ENCODE results near the gene NEDD4L. TPM values are rescaled to one million over a fixed set of nuclear protein-coding genes. Genes with fewer than 3 reads are reported as not detected.

The NEDD4L gene
- total RNA-seq, 1 donor from 2014 or later = 41.1 TPM

GRCh38 chr18:58241026-58241679, 197.1 kb downstream of the NEDD4L start:
- Mint-ChIP-seq H3K9me3 (ENCODE audit: unreplicated experiment) (no peaks in the 10 kb centered on the region), H3K36me3 (ENCODE audit: unreplicated experiment) (peaks cover 2% of the 10 kb centered on the region), H3K27me3 (ENCODE audit: unreplicated experiment) (no peaks in the 10 kb centered on the region), H3K27ac (ENCODE audit: unreplicated experiment) (no peak overlapping the region), H3K4me3 (ENCODE audit: unreplicated experiment) (no peak overlapping the region), H3K4me1 (ENCODE audit: unreplicated experiment) (peaks cover 11% of the 10 kb centered on the region)
- DNase-seq (ENCODE audit: extremely low spot score, unreplicated experiment) = peak; percentile 53
- TF ChIP-seq, protein P1, sequence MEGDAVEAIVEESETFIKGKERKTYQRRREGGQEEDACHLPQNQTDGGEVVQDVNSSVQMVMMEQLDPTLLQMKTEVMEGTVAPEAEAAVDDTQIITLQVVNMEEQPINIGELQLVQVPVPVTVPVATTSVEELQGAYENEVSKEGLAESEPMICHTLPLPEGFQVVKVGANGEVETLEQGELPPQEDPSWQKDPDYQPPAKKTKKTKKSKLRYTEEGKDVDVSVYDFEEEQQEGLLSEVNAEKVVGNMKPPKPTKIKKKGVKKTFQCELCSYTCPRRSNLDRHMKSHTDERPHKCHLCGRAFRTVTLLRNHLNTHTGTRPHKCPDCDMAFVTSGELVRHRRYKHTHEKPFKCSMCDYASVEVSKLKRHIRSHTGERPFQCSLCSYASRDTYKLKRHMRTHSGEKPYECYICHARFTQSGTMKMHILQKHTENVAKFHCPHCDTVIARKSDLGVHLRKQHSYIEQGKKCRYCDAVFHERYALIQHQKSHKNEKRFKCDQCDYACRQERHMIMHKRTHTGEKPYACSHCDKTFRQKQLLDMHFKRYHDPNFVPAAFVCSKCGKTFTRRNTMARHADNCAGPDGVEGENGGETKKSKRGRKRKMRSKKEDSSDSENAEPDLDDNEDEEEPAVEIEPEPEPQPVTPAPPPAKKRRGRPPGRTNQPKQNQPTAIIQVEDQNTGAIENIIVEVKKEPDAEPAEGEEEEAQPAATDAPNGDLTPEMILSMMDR (IDR thresholded peaks at IDR 0.05) = no peak

- DNase-seq (ENCODE audit: extremely low spot score, unreplicated experiment) = peak; percentile 73
- no peaks in the 10 kb centered on the region for H3K27me3 Mint-ChIP-seq (ENCODE audit: unreplicated experiment)
- peaks cover 11% of the 10 kb centered on the region for H3K4me1 Mint-ChIP-seq (ENCODE audit: unreplicated experiment)
- H3K27ac Mint-ChIP-seq (ENCODE audit: unreplicated experiment) = no peak overlapping the region
- peaks cover 2% of the 10 kb centered on the region for H3K36me3 Mint-ChIP-seq (ENCODE audit: unreplicated experiment)
- H3K9me3 Mint-ChIP-seq (ENCODE audit: unreplicated experiment) = no peaks in the 10 kb centered on the region
- TF ChIP-seq, protein P1 (IDR thresholded peaks at IDR 0.05) = no peak
- H3K4me3 Mint-ChIP-seq (ENCODE audit: unreplicated experiment) = no peak overlapping the region
Measured at GRCh38 chr18:58241877-58242276, 197.9 kb downstream of the NEDD4L start.

- Mint-ChIP-seq H3K36me3 (ENCODE audit: unreplicated experiment) (peaks cover 2% of the 10 kb centered on the region), H3K4me1 (ENCODE audit: unreplicated experiment) (peaks cover 11% of the 10 kb centered on the region), H3K27ac (ENCODE audit: unreplicated experiment) (no peak overlapping the region), H3K4me3 (ENCODE audit: unreplicated experiment) (no peak overlapping the region), H3K9me3 (ENCODE audit: unreplicated experiment) (no peaks in the 10 kb centered on the region), H3K27me3 (ENCODE audit: unreplicated experiment) (no peaks in the 10 kb centered on the region)
- DNase-seq (ENCODE audit: extremely low spot score, unreplicated experiment) = peak; percentile 51
- TF ChIP-seq, protein P1 (IDR thresholded peaks at IDR 0.05) = no peak
Measured at GRCh38 chr18:58242435-58242834, 198.4 kb downstream of the NEDD4L start.

DNA sequence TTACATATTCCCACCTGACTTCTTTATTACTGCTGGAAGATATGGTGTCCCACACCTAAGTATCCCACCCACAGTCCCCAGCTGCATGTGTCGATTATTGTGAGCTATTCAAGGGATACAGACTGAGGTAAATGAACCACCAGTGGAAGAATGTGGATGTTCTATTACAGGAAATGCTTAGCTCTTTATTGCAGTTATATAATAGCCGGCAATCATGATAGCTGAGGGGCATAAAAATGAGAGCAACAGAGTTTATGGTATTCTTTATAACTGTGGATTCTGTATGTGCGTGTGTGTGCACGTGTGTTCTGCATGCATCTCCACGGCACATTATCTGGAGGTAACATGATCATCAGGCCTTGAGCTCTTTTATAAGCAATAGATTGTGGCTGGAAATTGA, 198.9 kb downstream of the NEDD4L start:
- Mint-ChIP-seq H3K4me3 (ENCODE audit: unreplicated experiment) (no peak overlapping the region), H3K9me3 (ENCODE audit: unreplicated experiment) (no peaks in the 10 kb centered on the region), H3K27ac (ENCODE audit: unreplicated experiment) (no peak overlapping the region), H3K36me3 (ENCODE audit: unreplicated experiment) (peaks cover 2% of the 10 kb centered on the region), H3K27me3 (ENCODE audit: unreplicated experiment) (no peaks in the 10 kb centered on the region), H3K4me1 (ENCODE audit: unreplicated experiment) (peaks cover 16% of the 10 kb centered on the region)
- TF ChIP-seq, protein P1 (IDR thresholded peaks at IDR 0.05) = no peak
- no peak for DNase-seq (ENCODE audit: extremely low spot score, unreplicated experiment)

- Mint-ChIP-seq H3K36me3 (ENCODE audit: unreplicated experiment) (peaks cover 2% of the 10 kb centered on the region), H3K4me1 (ENCODE audit: unreplicated experiment) (peaks cover 16% of the 10 kb centered on the region), H3K9me3 (ENCODE audit: unreplicated experiment) (no peaks in the 10 kb centered on the region), H3K4me3 (ENCODE audit: unreplicated experiment) (no peak overlapping the region), H3K27me3 (ENCODE audit: unreplicated experiment) (no peaks in the 10 kb centered on the region), H3K27ac (ENCODE audit: unreplicated experiment) (no peak overlapping the region)
- peak; percentile 73 for DNase-seq (ENCODE audit: extremely low spot score, unreplicated experiment)
- TF ChIP-seq, protein P1 (IDR thresholded peaks at IDR 0.05) = no peak
Measured at GRCh38 chr18:58243401-58243800, 199.4 kb downstream of the NEDD4L start.
